Small intestine (tissue), 7 donors: ENCODE measurements around the gene AP3B1. TPM values are rescaled to one million over a fixed set of nuclear protein-coding genes. Genes with fewer than 3 reads are reported as not detected.

ENCODE experiments used
- DNase-seq, 2 donors: peaks; one replicate each; pipeline versions ENCODE4 v3.0.0 to v3.0.0-alpha.2; 2013
- FAIRE-seq: peaks from 2 replicates; lab custom pipeline; 2012; peaks lifted over from hg19 to GRCh38; lab: Jason Lieb, UNC
- H3K27ac ChIP-seq, 3 donors: one replicate each; pipeline ENCODE4 v1.5.1; 2013; ENCODE audit warnings: low read length in 2 of 3, mild to moderate bottlenecking in 2 of 3, control low read depth in 1 of 3, inconsistent platforms in 1 of 3, low read depth in 1 of 3, moderate library complexity in 1 of 3
- H3K27me3 ChIP-seq, 3 donors: one replicate each; pipeline ENCODE4 v1.6.1; 2013; ENCODE audit warnings: low read length in 3 of 3, inconsistent platforms in 1 of 3; ENCODE audit not compliant: control insufficient read depth in 3 of 3, insufficient read depth in 3 of 3
- H3K36me3 ChIP-seq, 3 donors: one replicate each; pipeline ENCODE4 v1.6.1; 2013; ENCODE audit warnings: low read length in 3 of 3, inconsistent platforms in 1 of 3, low read depth in 1 of 3, mild to moderate bottlenecking in 1 of 3, moderate library complexity in 1 of 3; ENCODE audit not compliant: control insufficient read depth in 3 of 3, insufficient read depth in 2 of 3
- H3K4me1 ChIP-seq, 3 donors: one replicate each; pipeline ENCODE4 v1.6.1; 2013; ENCODE audit warnings: low read length in 2 of 3, inconsistent platforms in 1 of 3, low read depth in 1 of 3, mild to moderate bottlenecking in 1 of 3, moderate library complexity in 1 of 3; ENCODE audit not compliant: control insufficient read depth in 3 of 3, insufficient read depth in 2 of 3
- H3K4me3 ChIP-seq, 3 donors: one replicate each; pipeline ENCODE4 v1.5.1; 2013; ENCODE audit warnings: low read length in 3 of 3, control low read depth in 1 of 3, inconsistent platforms in 1 of 3, low read depth in 1 of 3, mild to moderate bottlenecking in 1 of 3, moderate library complexity in 1 of 3
- H3K9me3 ChIP-seq, 2 donors: one replicate each; pipeline ENCODE4 v1.6.1; 2013; ENCODE audit warnings: low read depth in 1 of 2, low read length in 1 of 2; ENCODE audit not compliant: control insufficient read depth in 2 of 2, insufficient read depth in 1 of 2
- WGBS, 3 donors: extraction: QIAGEN DNeasy Blood & Tissue Kit; methylation state at CpG; one replicate each; pipeline ENCODE4 v1.1.7; 2013; 5-methylcytosine and 5-hydroxymethylcytosine counted together
- polyA plus RNA-seq, 4 donors: library from polyadenylated mRNA; stranded (reverse) in 3 of 4; unstranded in 1 of 4; fragments of 200-250 nt in 3 of 4; fragments of 120-200 nt in 1 of 4; gene quantifications; one replicate each; pipeline versions ENCODE4 v1.2.1 to v1.2.3, GENCODE V29; 2013
- donor health status: healthy with polysubstance abuse.
- donor health status: control.
- donor health status: control.
- donor health status: Bipolar disorder and iron deficiency.
- donor health status: healthy.

Gene AP3B1
- polyA plus RNA-seq, 4 donors, result 22.6 to 38.0 (median 30.6) TPM

GRCh38 chr5:77958642-77959330 lies 335.7 kb downstream of the AP3B1 start:
- no peaks in the 10 kb centered on the region for H3K4me1 ChIP-seq
- no peak overlapping the region for H3K27ac ChIP-seq
- H3K36me3 ChIP-seq, result no peaks in the 10 kb centered on the region
- WGBS, 3 donors, result 26 to 38% (median 27%) methylated on average over 12 of the region's 12 CpGs
- FAIRE-seq (no peak), DNase-seq (no peak)
- H3K4me3 ChIP-seq, result no peak overlapping the region
- H3K27me3 ChIP-seq, result peaks cover 0 to 47% (median 25%) of the 10 kb centered on the region in 3 donors
- peaks cover 0 to 7% of the 10 kb centered on the region in 2 donors for H3K9me3 ChIP-seq

GRCh38 chr5:77957931-77958521 lies 336.5 kb downstream of the AP3B1 start:
- peak in 1 of 2 donors; percentile 24 for DNase-seq
- FAIRE-seq, result no peak
- no peak overlapping the region for H3K27ac ChIP-seq
- H3K4me1 ChIP-seq, result no peaks in the 10 kb centered on the region
- 8 to 14% (median 10%) methylated on average over 37 to 38 of the region's 38 CpGs for WGBS, 3 donors
- no peak overlapping the region for H3K4me3 ChIP-seq
- H3K9me3 ChIP-seq, result peaks cover 0 to 7% of the 10 kb centered on the region in 2 donors
- no peaks in the 10 kb centered on the region for H3K36me3 ChIP-seq
- peaks cover 0 to 47% (median 19%) of the 10 kb centered on the region in 3 donors for H3K27me3 ChIP-seq

GRCh38 chr5:77957516-77957915 lies 337.0 kb downstream of the AP3B1 start:
- peaks cover 0 to 7% of the 10 kb centered on the region in 2 donors for H3K9me3 ChIP-seq
- 20 to 32% (median 25%) methylated on average over 20 of the region's 20 CpGs for WGBS, 3 donors
- peaks cover 0 to 47% (median 16%) of the 10 kb centered on the region in 3 donors for H3K27me3 ChIP-seq
- FAIRE-seq (no peak), DNase-seq (no peak)
- no peaks in the 10 kb centered on the region for H3K4me1 ChIP-seq
- no peak overlapping the region for H3K27ac ChIP-seq
- H3K36me3 ChIP-seq, result no peaks in the 10 kb centered on the region
- H3K4me3 ChIP-seq, result no peak overlapping the region

GRCh38 chr5:77957081-77957480 lies 337.4 kb downstream of the AP3B1 start:
- 58 to 73% (median 64%) methylated on average over 13 of the region's 13 CpGs for WGBS, 3 donors
- no peak overlapping the region for H3K27ac ChIP-seq
- peaks cover 0 to 46% (median 17%) of the 10 kb centered on the region in 3 donors for H3K27me3 ChIP-seq
- FAIRE-seq (no peak), DNase-seq (no peak)
- no peak overlapping the region for H3K4me3 ChIP-seq
- H3K4me1 ChIP-seq, result no peaks in the 10 kb centered on the region
- peaks cover 0 to 7% of the 10 kb centered on the region in 2 donors for H3K9me3 ChIP-seq
- no peaks in the 10 kb centered on the region for H3K36me3 ChIP-seq

- FAIRE-seq (no peak), DNase-seq (peak; percentile 6 to 23)
- no peaks in the 10 kb centered on the region for H3K4me1 ChIP-seq
- H3K9me3 ChIP-seq, result peaks cover 0 to 7% of the 10 kb centered on the region in 2 donors
- peaks cover 0 to 42% (median 18%) of the 10 kb centered on the region in 3 donors for H3K27me3 ChIP-seq
- H3K27ac ChIP-seq, result no peak overlapping the region
- no peak overlapping the region for H3K4me3 ChIP-seq
- WGBS, 3 donors, result 11 to 36% (median 18%) methylated on average over 1 of the region's 1 CpG
- no peaks in the 10 kb centered on the region for H3K36me3 ChIP-seq
These were observed 338.9 kb downstream of the AP3B1 start for GRCh38 chr5:77955577-77955976.

GRCh38 chr5:77953374-77953773 lies 341.1 kb downstream of the AP3B1 start:
- no peaks in the 10 kb centered on the region for H3K36me3 ChIP-seq
- H3K4me3 ChIP-seq, result no peak overlapping the region
- WGBS, 3 donors, result 63 to 74% (median 66%) methylated on average over 2 of the region's 2 CpGs
- H3K27me3 ChIP-seq, result peaks cover 2 to 32% (median 16%) of the 10 kb centered on the region in 3 donors
- no peaks in the 10 kb centered on the region for H3K4me1 ChIP-seq
- peaks cover 0 to 7% of the 10 kb centered on the region in 2 donors for H3K9me3 ChIP-seq
- no peak overlapping the region for H3K27ac ChIP-seq
- no peak for DNase-seq
- FAIRE-seq, result no peak

GRCh38 chr5:77952636-77953212 lies 341.8 kb downstream of the AP3B1 start:
- Histone ChIP-seq H3K4me3 (no peak overlapping the region), H3K27ac (no peak overlapping the region), H3K27me3 (peaks cover 2 to 26% (median 15%) of the 10 kb centered on the region in 3 donors), H3K9me3 (peaks cover 0 to 7% of the 10 kb centered on the region in 2 donors), H3K36me3 (no peaks in the 10 kb centered on the region), H3K4me1 (no peaks in the 10 kb centered on the region)
- FAIRE-seq (no peak), DNase-seq (no peak)
- 71 to 83% (median 81%) methylated on average over 3 of the region's 3 CpGs for WGBS, 3 donors
